ENCODE results near the gene TCERG1L. TPM values are rescaled to one million over a fixed set of nuclear protein-coding genes. Genes with fewer than 3 reads are reported as not detected.

The TCERG1L gene
- polyA plus RNA-seq, 1 of the 3 experiments (the other 2 are of a cell fraction), result not detected

DNA sequence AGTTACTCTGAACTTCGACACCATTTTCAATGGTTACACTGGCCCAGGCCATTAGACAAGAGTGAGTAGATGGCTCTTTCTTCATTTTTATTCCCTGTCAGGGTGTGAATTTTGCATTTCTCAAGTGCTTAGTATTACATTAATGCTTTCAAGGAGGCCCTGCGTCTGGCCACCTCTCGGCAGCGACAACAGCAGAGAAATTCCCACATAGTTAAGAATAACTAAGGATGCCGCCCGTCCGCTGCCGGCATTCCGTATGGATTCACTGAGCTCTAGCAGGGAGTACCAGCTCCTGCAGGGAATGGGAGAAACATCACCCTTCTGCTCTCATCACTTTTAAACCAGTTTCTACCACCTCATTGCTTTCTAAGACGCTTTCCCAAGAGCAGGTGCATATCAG is 153.6 kb downstream of the TCERG1L start:
- POLR2A ChIA-PET, result no interaction called here
- Histone ChIP-seq H3K27ac (ENCODE audit: low read depth in 2 of 2, low read length in 1 of 2) (no peak overlapping the region), H3K27me3 (ENCODE audit: insufficient read depth) (no peaks in the 10 kb centered on the region), H3K79me2 (ENCODE audit: insufficient read depth) (no peaks in the 10 kb centered on the region), H2AFZ (ENCODE audit: low read depth) (no peak overlapping the region), H3K9ac (no peak overlapping the region), H3K4me3 (ENCODE audit: low read depth in 2 of 2, low read length in 1 of 2) (no peak overlapping the region), H3K9me2 (no peaks in the 10 kb centered on the region), H3K4me1 (ENCODE audit: control insufficient read depth in 1 of 2, insufficient read depth in 2 of 2, low read depth in 1 of 2, low read length in 1 of 2) (peaks cover 0 to under 1% of the 10 kb centered on the region in 2 experiments; a peak in 1 of 4 replicates), H3K36me3 (replicated peaks in 1 of 2; ENCODE audit: control insufficient read depth in 1 of 2, insufficient read depth in 2 of 2, low read length in 1 of 2) (no peaks in the 10 kb centered on the region), H3K4me2 (no peak overlapping the region), H3F3A (replicated peaks; ENCODE audit: insufficient read depth) (no peaks in the 10 kb centered on the region), H3K9me3 (no peaks in the 10 kb centered on the region), H4K20me1 (ENCODE audit: insufficient read depth) (no peaks in the 10 kb centered on the region)
- CTCF ChIA-PET, result no interaction called here
- TF ChIP-seq FOXJ3 (CRISPR knock-in tag; IDR thresholded peaks at IDR 0.05) (no peak), POLR2AphosphoS5 (IDR thresholded peaks at IDR 0.05; ENCODE audit: low read depth, low read length) (no peak), TCF12 (IDR thresholded peaks at IDR 0.05) (no peak), MEF2A (IDR thresholded peaks at IDR 0.05; ENCODE audit: borderline replicate concordance, low read depth) (no peak)
- TF ChIP-seq, protein P1, sequence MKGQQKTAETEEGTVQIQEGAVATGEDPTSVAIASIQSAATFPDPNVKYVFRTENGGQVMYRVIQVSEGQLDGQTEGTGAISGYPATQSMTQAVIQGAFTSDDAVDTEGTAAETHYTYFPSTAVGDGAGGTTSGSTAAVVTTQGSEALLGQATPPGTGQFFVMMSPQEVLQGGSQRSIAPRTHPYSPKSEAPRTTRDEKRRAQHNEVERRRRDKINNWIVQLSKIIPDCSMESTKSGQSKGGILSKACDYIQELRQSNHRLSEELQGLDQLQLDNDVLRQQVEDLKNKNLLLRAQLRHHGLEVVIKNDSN (IDR thresholded peaks at IDR 0.05; ENCODE audit: borderline replicate concordance, low read depth), result no peak
- WGBS (ENCODE audit: low lambda C conversion rate), result 70% methylated on average over 10 of the region's 10 CpGs
- DNase-seq, result no peak

DNA sequence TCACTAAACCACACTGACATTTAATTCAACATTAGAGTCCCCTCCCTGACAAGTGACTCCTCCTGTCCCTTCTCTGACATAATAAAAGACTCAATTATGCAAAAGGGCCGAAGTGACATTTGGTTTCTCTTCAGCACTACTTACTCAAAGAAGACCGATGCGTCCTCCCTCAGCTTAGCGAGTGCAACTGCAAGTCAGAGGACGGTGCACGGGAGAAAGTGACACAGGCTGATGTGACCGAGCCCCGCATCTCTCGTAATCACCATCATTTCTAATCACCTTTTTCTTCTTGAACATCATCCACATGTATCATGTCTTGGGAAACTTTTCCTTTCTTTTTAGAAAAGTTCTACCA is 155.7 kb downstream of the TCERG1L start:
- Histone ChIP-seq H3K9ac (no peak overlapping the region), H3K79me2 (ENCODE audit: insufficient read depth) (no peaks in the 10 kb centered on the region), H4K20me1 (ENCODE audit: insufficient read depth) (no peaks in the 10 kb centered on the region), H3K27me3 (ENCODE audit: insufficient read depth) (no peaks in the 10 kb centered on the region), H3K36me3 (replicated peaks in 1 of 2; ENCODE audit: control insufficient read depth in 1 of 2, insufficient read depth in 2 of 2, low read length in 1 of 2) (no peaks in the 10 kb centered on the region), H3K4me1 (ENCODE audit: control insufficient read depth in 1 of 2, insufficient read depth in 2 of 2, low read depth in 1 of 2, low read length in 1 of 2) (no peaks in the 10 kb centered on the region), H3K4me3 (ENCODE audit: low read depth in 2 of 2, low read length in 1 of 2) (no peak overlapping the region), H3K27ac (ENCODE audit: low read depth in 2 of 2, low read length in 1 of 2) (no peak overlapping the region), H3K4me2 (no peak overlapping the region), H2AFZ (ENCODE audit: low read depth) (no peak overlapping the region), H3K9me3 (no peaks in the 10 kb centered on the region), H3F3A (replicated peaks; ENCODE audit: insufficient read depth) (no peaks in the 10 kb centered on the region), H3K9me2 (no peaks in the 10 kb centered on the region)
- WGBS (ENCODE audit: low lambda C conversion rate), result 56% methylated on average over 9 of the region's 9 CpGs
- CTCF ChIA-PET, result interaction anchor here (0.8 kb wide), 1 partner anchor 19 kb away, joined by 3 read pairs; no protein-coding TSS in a partner anchor
- TF ChIP-seq, protein P2, sequence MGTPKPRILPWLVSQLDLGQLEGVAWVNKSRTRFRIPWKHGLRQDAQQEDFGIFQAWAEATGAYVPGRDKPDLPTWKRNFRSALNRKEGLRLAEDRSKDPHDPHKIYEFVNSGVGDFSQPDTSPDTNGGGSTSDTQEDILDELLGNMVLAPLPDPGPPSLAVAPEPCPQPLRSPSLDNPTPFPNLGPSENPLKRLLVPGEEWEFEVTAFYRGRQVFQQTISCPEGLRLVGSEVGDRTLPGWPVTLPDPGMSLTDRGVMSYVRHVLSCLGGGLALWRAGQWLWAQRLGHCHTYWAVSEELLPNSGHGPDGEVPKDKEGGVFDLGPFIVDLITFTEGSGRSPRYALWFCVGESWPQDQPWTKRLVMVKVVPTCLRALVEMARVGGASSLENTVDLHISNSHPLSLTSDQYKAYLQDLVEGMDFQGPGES (IDR thresholded peaks at IDR 0.05; ENCODE audit: low read depth, low read length), result no peak
- TF ChIP-seq, protein P3, sequence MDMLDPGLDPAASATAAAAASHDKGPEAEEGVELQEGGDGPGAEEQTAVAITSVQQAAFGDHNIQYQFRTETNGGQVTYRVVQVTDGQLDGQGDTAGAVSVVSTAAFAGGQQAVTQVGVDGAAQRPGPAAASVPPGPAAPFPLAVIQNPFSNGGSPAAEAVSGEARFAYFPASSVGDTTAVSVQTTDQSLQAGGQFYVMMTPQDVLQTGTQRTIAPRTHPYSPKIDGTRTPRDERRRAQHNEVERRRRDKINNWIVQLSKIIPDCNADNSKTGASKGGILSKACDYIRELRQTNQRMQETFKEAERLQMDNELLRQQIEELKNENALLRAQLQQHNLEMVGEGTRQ (IDR thresholded peaks at IDR 0.05; ENCODE audit: borderline replicate concordance, low read depth, low read length), result no peak
- TF ChIP-seq SIN3A (IDR thresholded peaks at IDR 0.05; ENCODE audit: borderline replicate concordance, low read depth, low read length), result no peak
- TF ChIP-seq GATA2 (CRISPR knock-in tag; IDR thresholded peaks at IDR 0.05), result no peak
- no peak for TF ChIP-seq RFX5 (IDR thresholded peaks at IDR 0.05; ENCODE audit: low read length)
- no peak for TF ChIP-seq RXRA (IDR thresholded peaks at IDR 0.05; ENCODE audit: borderline replicate concordance, low read depth)
- TF ChIP-seq MEF2A (IDR thresholded peaks at IDR 0.05; ENCODE audit: borderline replicate concordance, low read depth), result no peak
- no peak for TF ChIP-seq GABPA (IDR thresholded peaks at IDR 0.05; ENCODE audit: low read depth)
- no peak for TF ChIP-seq YY1 (IDR thresholded peaks at IDR 0.05; ENCODE audit: low read depth)
- TF ChIP-seq, protein P4, sequence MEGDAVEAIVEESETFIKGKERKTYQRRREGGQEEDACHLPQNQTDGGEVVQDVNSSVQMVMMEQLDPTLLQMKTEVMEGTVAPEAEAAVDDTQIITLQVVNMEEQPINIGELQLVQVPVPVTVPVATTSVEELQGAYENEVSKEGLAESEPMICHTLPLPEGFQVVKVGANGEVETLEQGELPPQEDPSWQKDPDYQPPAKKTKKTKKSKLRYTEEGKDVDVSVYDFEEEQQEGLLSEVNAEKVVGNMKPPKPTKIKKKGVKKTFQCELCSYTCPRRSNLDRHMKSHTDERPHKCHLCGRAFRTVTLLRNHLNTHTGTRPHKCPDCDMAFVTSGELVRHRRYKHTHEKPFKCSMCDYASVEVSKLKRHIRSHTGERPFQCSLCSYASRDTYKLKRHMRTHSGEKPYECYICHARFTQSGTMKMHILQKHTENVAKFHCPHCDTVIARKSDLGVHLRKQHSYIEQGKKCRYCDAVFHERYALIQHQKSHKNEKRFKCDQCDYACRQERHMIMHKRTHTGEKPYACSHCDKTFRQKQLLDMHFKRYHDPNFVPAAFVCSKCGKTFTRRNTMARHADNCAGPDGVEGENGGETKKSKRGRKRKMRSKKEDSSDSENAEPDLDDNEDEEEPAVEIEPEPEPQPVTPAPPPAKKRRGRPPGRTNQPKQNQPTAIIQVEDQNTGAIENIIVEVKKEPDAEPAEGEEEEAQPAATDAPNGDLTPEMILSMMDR (IDR thresholded peaks at IDR 0.05), result no peak
- TF ChIP-seq RCOR1 (IDR thresholded peaks at IDR 0.05; ENCODE audit: low read length), result no peak
- no peak for TF ChIP-seq FOSL2 (IDR thresholded peaks at IDR 0.05; ENCODE audit: borderline replicate concordance, low read depth)
- POLR2A ChIA-PET, result no interaction called here
- no peak for DNase-seq
